ENCODE measurements around the gene PAIP2. TPM values are rescaled to one million over a fixed set of nuclear protein-coding genes. Genes with fewer than 3 reads are reported as not detected.
"Not testable (repeated sequence)": the region's sequence is repeated elsewhere in the genome, so short reads cannot be mapped to it uniquely, and the experiment has no call there.

Gene PAIP2
- total RNA-seq, 1 donor from 2014 or later: 87.1 TPM

DNA sequence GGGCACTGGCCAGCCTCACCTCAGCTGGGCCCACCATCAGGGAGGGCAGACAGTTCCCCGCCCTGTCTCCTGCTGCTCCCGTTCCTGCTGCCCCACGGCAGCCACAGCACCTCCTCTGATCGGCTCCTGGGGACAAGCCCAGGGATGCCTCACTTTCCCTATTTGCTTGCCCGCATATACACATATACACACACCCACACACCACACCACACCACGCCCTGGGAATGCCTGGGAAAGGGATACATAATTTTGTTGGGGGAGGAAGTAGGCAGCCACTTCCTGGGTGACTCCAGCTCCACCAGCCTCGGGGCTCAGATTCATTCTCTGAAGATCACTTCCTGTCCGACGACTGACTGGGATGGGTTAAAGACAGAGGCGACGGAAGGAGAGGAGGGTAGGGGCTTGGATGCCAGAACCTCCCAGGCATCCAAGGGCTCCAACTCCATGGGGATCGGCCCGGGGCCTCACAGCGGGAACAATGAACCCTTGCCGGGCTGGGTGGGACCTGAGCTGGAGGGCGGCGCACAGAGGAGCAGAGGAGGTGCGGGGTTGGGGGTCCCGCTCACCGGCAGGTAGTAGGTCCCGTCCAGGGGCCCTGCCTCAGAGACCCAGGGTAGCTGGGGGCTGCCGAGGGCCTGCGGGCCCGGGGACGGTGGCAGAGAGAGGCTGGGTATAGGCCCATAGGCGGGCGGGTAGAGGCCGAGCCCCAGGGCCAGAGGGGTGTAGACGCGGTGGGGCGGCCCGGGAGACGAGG, 50.1 kb downstream of the PAIP2 start:
- no peak for DNase-seq (ENCODE audit: low read depth in 2 of 2)

DNA sequence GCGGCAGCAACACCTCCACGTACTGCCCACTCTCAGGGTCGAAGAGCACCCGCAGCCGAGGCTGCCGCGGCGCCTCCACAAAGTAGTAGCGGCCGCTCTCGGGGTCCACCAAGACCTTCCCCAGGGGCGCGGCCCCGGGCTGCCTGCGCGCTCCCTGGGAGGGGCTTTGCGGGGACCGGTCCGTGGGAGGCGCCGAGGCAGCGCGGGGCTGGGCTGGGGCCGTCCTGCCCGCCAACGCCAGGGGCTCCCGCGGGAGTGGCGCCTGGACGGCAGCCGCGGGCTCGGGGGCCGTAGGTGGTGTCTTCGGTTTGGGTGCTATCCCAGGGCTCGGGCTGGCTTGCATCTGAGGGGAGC, 50.6 kb downstream of the PAIP2 start:
- no peak for DNase-seq (ENCODE audit: low read depth in 2 of 2)

DNA sequence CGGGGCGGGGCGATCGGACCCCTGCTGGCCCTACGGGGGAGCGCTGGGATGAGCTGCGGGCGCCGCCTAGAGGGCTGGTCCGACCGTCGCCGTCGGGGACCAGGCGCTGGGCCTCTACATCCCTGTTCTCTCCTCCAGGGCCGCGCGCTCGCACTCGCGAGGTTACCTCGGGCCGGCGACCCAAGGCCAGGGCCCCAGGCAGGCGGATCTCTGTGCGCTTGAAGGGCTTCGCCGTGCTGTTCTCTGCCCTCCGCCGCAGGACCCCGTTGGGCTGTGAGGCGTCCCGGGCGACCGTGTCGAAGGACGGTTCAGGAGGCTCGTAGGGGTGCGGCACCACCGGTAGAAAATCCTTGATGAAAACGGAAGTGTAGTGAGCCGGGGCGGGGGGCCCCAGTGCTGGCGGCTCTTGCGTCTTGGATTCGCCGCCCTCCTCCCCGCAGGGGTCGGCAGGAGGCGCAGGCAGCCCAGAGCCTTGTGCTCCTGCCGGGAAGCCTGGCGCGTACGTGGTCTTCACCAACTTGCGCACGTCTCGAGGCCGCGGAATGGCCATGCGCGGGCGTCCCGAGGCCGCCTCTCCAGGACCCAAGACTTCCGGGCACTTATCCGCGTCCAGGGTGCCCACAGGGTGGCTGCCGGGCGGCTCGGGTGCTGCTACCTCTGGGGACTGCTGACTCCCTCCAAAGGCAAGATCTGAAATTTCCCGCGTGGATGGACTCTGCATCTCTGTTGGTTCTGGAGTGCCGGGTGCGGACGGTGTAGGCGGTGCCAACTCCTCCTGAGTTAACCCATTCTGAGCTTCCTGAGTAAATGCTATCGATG, 51.2 kb downstream of the PAIP2 start:
- DNase-seq (ENCODE audit: low read depth in 2 of 2): peak; percentile 64 to 69

DNA sequence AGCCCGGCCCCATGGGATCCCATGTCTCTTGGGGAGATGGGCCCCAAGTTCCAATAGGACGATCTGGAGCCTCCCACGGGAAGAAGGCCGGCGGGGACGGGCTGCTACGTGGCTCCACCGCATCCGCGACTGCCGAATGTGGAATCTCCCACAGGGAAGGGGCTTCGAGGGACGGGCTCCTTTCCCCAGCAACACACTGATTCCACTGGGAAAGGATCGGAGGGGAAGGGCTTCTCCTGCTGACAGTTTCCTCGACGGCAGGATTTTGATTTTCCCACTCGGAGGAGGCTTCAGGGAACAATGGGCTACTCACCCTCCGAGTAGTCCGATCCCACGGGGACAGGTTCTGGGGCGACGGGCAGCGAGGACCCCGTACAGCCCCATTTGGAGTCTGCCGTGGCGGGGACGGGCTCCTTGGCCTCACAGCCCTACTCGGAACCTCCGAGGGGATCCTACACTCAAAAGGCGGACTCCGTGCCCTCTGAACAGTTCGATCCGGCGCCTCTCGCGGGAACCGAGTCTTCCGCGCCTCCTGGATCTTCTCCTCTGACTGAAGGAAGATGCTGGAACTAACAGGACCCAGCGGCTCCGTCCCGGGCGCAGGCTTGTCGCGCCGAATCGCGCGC, 52.0 kb downstream of the PAIP2 start:
- DNase-seq (ENCODE audit: low read depth in 2 of 2): no peak

DNA sequence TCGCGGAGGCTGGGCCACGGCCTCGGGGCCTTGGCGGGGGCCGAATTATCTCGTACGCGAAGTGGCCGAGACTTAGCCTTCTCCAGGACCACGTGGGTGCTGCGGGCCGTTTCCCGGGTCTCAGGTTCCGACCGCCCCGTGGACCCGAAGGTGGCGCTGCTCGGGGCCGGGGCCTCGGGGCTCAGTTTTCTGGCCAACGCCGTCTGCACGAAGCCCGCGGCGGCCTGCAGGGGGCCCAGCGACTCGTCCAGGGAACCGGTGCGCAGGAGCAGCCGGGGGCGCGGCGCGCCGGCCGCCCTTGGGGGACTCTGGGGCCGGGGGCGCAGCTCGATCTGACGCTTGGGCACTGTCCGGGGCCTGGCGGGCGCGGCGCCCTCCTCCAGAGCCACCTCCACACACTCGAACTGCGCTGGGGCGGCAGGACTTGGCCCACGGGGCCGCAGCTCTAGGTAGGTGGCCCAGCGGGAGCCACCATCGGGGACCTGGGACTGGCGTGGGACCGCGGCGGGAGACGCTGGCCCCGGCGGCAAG, 52.5 kb downstream of the PAIP2 start:
- DNase-seq (ENCODE audit: low read depth in 2 of 2): peak; percentile 52 to 60

DNA sequence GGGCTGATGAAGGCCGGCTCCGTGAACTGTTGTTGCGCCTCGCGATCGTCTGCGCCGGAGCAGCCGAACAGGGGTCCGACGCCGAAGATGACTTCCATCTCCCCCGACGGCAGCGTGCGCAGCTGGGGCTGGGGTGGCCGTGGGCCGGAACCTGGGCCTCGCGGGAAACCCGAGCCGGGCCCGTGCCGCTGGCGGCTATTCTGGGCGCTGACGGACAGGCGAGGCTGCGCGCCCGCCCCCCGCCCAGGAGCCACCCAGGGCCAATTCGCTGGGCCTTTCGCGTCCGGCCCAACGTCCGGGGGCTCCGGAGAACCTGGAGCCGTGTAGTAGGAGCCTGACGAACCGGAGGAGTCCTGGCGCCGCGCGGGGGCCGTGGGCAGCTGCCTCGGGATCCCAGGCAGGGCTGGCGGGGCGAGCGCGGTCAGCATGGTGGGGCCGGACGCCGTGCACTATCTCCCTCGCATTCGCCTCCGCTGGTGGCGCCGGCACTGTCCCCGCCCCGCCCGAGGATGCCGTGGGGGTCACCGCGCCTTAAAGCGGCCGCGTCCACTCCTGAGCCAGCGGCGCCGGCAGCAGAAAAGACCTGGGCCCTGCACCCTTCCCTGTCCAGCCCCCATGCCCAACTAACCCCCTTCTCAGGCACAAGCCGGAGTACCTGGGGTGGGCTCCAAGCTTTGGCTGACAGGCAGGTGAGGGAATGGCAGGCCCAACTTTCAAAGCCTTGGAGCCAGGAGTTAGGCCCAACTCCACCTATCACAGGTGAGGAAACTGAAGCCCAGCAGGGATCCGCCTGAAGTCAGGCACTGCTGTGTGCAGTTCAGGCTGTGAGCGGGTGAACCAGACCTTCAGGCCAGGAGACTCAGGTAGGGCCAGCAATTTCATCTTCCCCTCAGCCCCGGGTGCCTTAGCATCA, 53.3 kb downstream of the PAIP2 start, which contains the start of gene PROB1:
PROB1 (minus strand) TSS at position 451 of the 913 bp plus-strand sequence; CDS start at position 428, 23 bp downstream.
- peak in 1 of 2 donors; percentile 57 for DNase-seq (ENCODE audit: low read depth in 2 of 2)

DNA sequence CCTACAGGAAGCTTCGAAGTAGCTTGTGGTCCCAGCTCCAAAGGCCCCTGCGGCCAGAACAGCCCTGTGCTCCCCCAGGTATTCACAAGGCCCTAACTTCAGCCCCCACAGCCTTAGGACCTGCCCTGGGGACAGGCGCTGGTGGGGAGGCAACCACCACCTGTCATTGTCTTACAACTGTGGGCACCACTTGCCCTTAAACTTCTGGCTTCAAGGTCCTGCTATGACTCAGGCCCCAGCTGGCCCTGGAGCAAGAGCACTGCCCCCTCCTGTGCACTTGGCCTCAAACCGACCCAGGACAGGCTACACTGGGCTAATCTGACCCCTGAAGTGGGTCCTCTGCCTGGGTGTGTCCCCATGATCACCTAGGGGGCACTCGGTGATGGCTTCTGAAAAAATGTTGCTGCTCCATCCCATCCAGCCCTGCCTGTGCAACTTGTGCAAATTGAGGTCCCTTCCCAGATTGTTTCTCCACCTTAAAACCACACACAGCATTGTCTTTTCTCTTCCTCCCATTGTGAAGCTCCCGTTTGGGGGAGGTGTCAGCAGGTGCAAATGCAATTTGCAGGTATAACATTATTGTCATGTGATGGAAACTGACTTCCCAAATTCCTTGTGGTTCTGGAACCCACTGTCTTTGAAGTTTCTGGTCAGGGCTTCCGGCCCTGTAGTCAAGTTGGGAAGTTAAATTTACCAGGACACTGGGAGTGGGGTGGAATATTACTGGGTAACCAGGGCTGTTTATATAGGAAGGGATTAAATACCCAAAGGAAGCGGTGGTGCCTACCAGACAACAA, 54.4 kb downstream of the PAIP2 start:
- no peak for DNase-seq (ENCODE audit: low read depth in 2 of 2)

DNA sequence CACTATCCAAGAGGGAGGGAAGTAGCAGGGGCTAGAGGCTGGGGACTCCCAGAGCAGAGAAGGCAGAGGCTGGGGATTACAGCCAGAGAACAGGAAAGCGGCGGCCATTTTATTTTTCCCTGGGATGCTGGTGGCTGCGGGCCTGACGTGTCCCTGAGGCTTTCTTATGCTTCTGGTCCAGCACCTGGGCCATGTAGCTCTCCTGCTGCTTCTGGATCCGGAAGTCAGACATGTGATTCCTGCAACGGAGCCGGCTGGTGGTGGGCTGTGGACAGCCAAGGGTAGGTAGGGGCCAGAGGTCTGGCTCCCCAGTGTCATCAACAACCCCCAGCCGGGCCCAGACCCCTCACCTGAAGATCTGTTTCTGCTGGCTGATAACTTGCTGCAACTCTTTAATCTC, 55.0 kb downstream of the PAIP2 start:
- DNase-seq (ENCODE audit: low read depth in 2 of 2): no peak

DNA sequence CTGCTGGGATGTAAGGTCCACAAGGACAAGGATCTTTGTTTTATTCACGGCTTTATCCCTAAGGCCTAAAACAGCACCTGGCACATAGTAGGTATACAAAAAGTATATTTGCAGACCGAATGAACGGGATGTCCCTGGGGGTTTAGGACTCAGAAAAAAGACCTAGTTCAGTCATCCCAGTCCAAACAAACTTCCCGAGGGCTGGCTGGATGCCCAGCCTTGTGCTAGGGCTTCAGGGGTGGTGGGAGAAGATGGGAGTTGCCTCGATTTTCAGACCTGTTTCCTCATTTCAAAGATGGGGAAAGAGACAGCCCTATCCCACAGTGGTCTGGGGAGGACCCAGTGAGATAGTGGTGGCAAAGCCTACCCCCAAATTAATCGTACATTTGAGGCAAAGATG, 56.3 kb downstream of the PAIP2 start:
- no peak for DNase-seq (ENCODE audit: low read depth in 2 of 2)

DNA sequence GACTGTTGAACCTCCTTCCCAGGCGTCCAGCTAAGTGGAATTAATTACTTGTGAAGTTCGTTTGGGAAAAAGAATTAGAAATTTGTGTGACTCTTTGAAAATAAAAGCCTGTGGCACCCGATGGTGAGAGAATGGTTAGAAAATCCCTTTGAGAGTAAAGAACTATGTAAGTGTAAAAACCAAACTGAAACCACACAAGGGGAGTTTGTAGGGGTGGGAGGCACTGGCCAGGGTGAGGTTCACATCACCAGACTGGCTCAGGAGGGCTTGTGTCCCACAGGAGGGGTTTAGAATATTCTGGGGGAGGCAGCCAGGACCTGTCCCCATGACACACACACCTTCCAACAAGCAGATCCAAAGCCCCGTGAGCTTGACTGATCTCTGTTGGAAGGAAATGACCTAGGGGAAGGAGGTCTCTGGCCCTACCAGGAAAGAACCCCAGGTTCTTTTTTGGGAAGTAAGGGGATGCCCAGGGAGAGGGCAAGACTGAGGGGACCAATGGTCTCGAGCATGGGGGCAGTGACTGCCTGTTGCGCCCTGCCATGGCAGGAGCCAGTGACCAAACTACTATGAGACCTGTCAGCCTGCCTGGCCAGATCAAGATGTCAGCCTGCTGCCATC, 58.0 kb downstream of the PAIP2 start:
- DNase-seq (ENCODE audit: low read depth in 2 of 2): no peak

DNA sequence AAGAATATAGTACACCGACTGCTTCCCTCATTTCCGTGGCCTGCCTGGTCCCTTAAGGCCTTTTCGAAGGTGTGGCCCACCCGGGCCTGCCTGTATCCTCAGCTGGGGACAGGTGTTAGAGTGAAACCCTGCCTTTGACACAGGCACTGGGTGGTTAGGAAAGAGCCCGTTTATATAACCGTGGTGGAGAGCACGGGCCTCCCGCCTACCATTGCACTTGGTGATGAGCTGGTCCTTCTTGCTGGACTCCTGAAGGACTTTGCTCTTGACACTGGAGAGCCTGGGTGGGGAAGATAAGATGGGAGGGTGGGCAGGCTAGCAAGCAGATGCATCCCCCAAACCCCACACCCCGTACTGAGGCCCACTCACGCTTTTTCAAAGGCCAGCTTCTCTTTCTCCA, 59.9 kb downstream of the PAIP2 start:
- DNase-seq (ENCODE audit: low read depth in 2 of 2): no peak

DNA sequence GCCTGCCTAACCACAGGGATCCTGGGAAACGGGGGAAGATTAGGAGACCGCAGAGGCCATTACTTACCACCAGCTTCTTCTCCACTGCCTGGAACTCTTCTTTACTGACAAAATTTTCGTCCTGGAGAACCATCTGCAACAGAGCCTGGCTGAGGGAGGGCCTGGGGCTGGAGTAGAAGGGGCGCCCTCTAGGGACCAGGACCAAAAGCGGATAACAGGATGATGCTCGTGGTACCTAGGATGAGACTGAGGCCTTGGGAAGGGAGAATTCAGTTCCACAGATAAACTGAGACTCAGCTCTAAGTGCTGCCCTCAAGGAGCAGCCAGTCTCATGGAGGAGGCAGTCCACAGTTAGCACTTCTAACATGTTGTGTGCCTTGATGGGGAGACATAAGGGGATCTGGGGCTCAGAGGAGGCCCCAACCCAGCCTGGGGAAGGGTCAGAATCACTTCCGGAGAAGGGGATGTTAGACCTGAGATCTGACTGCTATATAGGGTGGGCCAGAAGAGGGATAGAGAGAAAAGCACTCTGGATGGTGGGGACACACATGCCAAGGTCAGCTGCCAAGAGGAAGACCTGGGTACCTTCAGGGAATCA, 61.0 kb downstream of the PAIP2 start:
- DNase-seq (ENCODE audit: low read depth in 2 of 2): peak; percentile 32 to 59

DNA sequence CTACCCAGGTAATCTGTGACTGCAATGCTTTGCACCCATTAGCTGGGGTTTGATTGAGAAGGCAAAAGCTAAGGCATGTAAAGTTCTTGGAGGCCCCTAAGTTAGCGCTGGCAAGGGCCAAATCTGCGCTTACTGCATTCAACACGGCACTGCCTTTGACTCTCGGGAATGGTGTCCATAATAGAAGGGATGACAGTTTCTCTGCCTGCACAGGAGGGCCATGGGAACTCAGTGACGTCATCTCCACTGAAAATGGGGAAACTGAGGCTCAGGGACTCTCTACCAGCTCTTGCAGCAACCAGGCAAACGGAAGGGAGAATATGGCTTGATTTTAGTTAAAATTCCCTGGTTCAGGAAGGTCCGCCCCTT, 61.7 kb downstream of the PAIP2 start:
- no peak for DNase-seq (ENCODE audit: low read depth in 2 of 2)

DNA sequence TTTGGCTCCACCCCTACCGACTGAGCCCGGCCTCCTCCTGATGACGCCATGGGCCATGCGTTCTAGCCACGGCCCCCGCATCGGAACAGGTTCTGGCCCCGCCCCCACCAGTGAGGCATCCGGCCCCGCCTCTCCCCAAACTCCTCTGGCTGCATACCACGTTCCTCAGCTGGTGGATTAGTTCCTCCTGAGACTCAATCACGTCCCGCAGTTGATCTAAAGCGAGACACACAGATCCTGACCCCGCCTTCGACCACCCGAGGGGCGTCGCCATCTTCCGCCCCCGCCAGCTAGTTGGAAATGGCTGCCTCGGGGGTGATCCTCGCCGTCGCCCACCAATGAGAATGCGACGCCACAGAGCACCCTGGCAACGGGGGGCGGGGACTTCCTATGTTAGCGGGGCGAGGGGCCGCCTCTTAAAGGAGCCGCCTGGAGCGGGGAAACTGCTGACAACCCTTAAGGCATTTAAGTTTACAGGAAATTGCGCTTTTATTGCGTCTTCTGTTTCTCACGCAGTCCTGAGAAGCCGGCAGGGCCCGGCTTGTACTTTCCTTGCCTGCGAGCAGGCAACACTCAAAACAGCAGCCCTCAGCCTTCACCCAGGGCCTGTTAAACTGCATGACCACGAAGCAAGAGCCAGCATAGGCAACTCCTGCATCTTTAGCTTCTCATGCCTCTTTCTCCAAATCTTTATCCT, 62.3 kb downstream of the PAIP2 start, which contains the start of gene SPATA24:
SPATA24 (minus strand) TSS at position 303 of the 697 bp plus-strand sequence; CDS start at position 274, 29 bp downstream.
- peak; percentile 96 to 97 for DNase-seq (ENCODE audit: low read depth in 2 of 2)

DNA sequence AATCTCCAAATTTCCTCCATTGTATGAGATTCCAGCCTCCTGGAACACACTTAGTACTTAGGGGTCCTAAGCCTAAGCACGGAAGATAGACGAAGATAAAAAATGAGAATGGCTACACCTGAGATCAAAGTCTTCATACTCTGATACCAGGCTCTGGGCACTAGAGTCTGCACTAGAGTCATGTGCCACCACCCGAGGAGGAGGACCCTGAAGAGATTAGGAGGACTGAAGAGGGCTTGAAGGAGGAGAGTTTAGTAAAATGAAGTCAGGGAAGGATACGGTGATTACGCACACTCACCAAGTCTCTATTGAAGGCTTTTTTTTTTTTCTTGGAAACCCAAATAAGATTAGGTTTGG, 62.8 kb downstream of the PAIP2 start:
- no peak for DNase-seq (ENCODE audit: low read depth in 2 of 2)

DNA sequence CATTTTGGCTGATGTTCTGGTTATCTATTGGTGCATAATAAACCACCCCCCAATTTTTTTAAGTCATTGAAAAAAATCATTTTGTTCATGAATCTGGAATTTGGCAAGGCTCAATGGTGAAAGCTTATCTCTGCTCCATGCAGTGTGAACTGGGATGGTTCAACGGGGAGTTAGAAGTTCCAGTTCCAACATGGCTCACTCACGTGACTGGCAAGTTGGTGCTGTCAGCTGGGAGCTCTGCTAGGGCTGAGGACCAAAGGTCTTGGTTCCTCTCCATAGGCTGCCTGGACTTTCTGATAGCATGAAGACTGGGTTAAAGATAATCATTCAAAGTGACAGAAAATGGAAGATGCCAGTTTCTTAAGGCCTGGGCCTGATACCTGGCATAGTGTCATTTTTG, 65.3 kb downstream of the PAIP2 start:
- DNase-seq (ENCODE audit: low read depth in 2 of 2): no peak

DNA sequence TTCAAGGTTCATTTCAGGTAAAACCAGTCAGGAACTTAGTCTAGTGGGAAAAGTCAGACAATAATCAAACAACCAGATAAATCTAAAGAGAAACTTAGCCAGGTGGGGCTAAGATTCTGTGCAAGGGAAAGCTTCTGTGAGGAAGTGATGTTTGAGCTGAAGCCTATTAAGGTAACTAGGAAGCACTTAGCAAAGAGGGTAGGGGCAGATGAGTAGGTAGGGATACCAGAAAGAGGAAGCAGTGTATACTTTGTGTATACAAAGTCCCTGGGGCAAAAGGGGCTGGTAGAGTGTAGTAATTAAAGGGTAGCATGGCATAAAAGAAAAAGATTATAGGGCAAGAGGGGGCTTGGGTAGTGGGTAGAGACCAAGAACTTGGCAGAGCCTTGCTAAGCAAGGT, 65.9 kb downstream of the PAIP2 start:
- no peak for DNase-seq (ENCODE audit: low read depth in 2 of 2)

DNA sequence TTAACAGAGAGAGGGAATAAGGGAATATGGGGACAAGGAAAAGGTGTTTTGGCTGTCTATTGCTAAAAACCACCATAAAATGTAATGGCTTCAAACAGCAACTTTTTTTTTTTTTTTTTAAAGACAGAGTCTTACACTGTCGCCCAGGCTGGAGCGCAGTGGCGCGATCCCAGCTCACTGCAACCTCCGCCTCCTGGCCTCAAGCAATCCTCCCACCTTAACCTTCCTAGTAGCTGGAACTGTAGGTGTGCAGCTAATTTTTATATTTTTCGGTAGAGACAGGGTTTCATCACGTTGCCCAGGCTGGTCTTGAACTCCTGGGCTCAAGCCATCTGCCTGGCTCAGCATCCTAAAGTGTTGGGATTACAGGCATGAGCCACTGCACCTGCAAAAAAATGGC, 66.5 kb downstream of the PAIP2 start:
- DNase-seq (ENCODE audit: low read depth in 2 of 2): no peak

DNA sequence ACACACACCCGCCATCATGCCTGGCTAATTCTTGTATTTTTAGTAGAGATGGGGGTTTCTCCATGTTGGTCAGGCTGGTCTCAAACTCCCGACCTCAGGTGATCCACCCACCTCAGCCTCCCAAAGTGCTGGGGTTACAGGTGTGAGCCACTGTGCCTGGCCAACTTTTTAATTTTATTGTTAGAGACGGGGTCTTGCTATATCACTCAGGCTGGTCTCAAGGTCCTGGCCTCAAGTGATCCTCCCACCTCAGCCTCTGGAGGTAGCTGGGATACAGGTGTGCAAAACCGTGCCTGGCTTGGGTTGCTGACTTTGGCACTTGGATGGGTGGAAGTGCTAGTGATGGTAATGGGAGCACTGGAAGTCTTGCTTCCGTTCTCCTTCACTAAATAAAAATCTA, 67.5 kb downstream of the PAIP2 start:
- DNase-seq (ENCODE audit: low read depth in 2 of 2): not testable (repeated sequence)

Measured in lung microvascular endothelial cell (primary cell).